ENCODE results near the gene CCR5AS.

CCR5AS gene

GRCh38 chr3:46375218-46375617 is 31.6 kb downstream of the CCR5AS start:
- DNase-seq, result no peak

DNA sequence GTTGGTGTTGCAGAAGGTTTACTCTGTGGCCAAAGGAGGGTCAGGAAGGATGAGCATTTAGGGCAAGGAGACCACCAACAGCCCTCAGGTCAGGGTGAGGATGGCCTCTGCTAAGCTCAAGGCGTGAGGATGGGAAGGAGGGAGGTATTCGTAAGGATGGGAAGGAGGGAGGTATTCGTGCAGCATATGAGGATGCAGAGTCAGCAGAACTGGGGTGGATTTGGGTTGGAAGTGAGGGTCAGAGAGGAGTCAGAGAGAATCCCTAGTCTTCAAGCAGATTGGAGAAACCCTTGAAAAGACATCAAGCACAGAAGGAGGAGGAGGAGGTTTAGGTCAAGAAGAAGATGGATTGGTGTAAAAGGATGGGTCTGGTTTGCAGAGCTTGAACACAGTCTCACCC is 32.1 kb downstream of the CCR5AS start:
- no peak for DNase-seq

DNA sequence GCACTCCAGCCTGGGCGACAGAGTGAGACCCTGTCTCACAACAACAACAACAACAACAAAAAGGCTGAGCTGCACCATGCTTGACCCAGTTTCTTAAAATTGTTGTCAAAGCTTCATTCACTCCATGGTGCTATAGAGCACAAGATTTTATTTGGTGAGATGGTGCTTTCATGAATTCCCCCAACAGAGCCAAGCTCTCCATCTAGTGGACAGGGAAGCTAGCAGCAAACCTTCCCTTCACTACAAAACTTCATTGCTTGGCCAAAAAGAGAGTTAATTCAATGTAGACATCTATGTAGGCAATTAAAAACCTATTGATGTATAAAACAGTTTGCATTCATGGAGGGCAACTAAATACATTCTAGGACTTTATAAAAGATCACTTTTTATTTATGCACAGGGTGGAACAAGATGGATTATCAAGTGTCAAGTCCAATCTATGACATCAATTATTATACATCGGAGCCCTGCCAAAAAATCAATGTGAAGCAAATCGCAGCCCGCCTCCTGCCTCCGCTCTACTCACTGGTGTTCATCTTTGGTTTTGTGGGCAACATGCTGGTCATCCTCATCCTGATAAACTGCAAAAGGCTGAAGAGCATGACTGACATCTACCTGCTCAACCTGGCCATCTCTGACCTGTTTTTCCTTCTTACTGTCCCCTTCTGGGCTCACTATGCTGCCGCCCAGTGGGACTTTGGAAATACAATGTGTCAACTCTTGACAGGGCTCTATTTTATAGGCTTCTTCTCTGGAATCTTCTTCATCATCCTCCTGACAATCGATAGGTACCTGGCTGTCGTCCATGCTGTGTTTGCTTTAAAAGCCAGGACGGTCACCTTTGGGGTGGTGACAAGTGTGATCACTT is 34.1 kb downstream of the CCR5AS start:
- DNase-seq, result no peak

GRCh38 chr3:46371519-46372340 is 35.1 kb downstream of the CCR5AS start:
- no peak for DNase-seq

DNA sequence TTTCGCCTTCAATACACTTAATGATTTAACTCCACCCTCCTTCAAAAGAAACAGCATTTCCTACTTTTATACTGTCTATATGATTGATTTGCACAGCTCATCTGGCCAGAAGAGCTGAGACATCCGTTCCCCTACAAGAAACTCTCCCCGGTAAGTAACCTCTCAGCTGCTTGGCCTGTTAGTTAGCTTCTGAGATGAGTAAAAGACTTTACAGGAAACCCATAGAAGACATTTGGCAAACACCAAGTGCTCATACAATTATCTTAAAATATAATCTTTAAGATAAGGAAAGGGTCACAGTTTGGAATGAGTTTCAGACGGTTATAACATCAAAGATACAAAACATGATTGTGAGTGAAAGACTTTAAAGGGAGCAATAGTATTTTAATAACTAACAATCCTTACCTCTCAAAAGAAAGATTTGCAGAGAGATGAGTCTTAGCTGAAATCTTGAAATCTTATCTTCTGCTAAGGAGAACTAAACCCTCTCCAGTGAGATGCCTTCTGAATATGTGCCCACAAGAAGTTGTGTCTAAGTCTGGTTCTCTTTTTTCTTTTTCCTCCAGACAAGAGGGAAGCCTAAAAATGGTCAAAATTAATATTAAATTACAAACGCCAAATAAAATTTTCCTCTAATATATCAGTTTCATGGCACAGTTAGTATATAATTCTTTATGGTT is 35.9 kb downstream of the CCR5AS start, which contains the start of gene CCR5:
Gene CCR5, plus strand, starts transcription at position 108 of the 680 bp plus-strand sequence. CDS start 1,957 bp downstream, outside the sequence.
- no peak for DNase-seq

DNA sequence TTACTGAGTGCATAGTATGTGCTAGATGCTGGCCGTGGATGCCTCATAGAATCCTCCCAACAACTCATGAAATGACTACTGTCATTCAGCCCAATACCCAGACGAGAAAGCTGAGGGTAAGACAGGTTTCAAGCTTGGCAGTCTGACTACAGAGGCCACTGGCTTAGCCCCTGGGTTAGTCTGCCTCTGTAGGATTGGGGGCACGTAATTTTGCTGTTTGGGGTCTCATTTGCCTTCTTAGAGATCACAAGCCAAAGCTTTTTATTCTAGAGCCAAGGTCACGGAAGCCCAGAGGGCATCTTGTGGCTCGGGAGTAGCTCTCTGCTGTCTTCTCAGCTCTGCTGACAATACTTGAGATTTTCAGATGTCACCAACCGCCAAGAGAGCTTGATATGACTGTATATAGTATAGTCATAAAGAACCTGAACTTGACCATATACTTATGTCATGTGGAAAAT is 37.2 kb downstream of the CCR5AS start:
- DNase-seq, result no peak

DNA sequence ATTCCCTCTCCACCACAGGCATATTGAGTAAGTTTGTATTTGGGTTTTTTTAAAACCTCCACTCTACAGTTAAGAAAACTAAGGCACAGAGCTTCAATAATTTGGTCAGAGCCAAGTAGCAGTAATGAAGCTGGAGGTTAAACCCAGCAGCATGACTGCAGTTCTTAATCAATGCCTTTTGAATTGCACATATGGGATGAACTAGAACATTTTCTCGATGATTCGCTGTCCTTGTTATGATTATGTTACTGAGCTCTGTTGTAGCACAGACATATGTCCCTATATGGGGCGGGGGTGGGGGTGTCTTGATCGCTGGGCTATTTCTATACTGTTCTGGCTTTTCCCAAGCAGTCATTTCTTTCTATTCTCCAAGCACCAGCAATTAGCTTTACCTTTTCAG is 37.7 kb downstream of the CCR5AS start:
- no peak for DNase-seq

DNA sequence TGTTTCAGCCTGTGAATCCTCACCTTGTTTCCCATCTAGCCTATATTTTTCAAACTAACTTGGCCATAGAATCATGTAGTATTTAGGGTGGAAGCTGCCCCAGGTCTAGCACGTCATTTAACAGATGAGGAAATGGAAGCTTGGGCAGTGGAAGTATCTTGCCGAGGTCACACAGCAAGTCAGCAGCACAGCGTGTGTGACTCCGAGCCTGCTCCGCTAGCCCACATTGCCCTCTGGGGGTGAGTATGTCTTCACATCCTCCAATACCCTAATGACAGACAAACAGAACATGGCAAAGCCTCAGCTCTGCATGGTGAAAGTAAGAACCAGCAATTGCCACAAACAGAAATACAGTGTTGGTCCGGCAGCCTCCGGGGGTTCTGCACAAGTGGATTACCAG is 38.3 kb downstream of the CCR5AS start:
- DNase-seq, result peak; percentile 64

- DNase-seq, result no peak
These were observed 39.1 kb downstream of the CCR5AS start for GRCh38 chr3:46367811-46368210.

- DNase-seq, result no peak
These were observed 40.9 kb downstream of the CCR5AS start for GRCh38 chr3:46365737-46366524.

DNA sequence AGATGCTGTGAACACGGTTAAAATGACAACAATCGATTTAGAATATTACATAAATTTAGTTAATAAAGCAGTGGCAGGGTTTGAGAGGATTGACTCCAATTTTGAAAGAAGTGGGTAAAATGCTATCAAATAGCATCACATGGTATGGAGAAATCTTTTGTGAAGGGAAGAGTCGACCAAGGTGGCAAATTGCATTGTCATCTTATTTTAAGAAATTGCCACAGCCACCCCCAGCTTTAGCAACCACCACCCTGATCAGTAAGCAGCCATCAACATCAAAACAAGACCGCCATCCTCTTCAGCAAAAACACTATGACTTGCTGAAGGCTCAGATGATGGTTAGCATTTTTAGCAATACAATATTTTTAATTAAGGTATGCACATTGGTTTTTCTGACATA is 41.8 kb downstream of the CCR5AS start:
- DNase-seq, result no peak

GRCh38 chr3:46361408-46362283 is 45.2 kb downstream of the CCR5AS start:
- DNase-seq, result no peak

DNA sequence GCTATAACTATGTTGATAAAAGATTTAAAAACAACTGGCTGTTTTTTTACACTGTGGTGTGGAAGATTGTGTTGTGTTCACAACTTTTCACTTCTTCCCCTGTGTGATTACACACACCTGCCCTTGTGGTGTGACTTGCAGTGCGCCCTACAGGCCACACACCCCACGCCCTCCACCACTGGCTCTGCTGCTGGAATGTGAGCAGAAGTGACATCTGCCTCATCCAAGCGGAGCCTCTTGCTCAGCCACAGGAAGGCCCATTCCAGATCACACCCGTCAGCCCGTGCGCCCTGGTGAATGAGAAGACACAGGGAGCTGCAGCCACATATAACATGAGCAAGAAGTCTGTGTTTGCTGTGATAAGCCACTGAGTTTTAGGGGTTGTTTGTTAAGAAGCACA is 46.0 kb downstream of the CCR5AS start:
- DNase-seq, result no peak

DNA sequence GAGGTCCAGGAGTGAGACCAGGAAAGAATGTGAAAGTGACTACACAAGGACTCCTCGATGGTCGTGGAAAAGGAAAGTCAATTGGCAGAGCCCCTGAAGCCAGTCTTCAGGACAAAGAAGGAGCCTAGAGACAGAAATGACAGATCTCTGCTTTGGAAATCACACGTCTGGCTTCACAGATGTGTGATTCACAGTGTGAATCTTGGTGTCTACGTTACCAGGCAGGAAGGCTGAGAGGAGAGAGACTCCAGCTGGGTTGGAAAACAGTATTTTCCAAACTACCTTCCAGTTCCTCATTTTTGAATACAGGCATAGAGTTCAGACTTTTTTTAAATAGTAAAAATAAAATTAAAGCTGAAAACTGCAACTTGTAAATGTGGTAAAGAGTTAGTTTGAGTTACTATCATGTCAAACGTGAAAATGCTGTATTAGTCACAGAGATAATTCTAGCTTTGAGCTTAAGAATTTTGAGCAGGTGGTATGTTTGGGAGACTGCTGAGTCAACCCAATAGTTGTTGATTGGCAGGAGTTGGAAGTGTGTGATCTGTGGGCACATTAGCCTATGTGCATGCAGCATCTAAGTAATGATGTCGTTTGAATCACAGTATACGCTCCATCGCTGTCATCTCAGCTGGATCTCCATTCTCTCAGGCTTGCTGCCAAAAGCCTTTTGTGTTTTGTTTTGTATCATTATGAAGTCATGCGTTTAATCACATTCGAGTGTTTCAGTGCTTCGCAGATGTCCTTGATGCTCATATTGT is 47.0 kb downstream of the CCR5AS start:
- no peak for DNase-seq

DNA sequence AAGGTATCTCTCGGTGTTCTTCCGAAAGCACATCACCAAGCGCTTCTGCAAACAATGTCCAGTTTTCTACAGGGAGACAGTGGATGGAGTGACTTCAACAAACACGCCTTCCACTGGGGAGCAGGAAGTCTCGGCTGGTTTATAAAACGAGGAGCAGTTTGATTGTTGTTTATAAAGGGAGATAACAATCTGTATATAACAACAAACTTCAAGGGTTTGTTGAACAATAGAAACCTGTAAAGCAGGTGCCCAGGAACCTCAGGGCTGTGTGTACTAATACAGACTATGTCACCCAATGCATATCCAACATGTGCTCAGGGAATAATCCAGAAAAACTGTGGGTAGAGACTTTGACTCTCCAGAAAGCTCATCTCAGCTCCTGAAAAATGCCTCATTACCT is 48.4 kb downstream of the CCR5AS start:
- no peak for DNase-seq

- DNase-seq, result no peak
These were observed 50.0 kb downstream of the CCR5AS start for GRCh38 chr3:46356909-46357308.

GRCh38 chr3:46356276-46356675 is 50.6 kb downstream of the CCR5AS start:
- DNase-seq, result no peak

DNA sequence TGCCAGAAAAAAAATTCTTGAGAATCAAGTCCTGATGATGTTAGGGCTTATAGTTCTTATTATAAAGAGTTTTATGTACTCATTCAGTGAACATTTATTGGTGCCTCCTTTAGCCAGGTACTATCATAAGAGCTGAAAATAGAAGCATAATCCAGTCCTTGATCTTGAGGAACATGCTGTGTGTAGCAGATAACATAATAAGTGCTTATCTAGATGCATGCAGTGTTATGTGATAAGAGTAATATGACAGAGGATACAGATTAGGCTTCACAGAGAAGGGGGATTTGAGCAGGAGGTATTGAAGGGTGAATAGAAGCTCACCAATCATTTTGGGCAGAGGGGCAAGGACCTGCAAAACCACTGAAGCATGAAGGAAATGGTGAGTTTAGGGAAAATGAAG is 51.9 kb downstream of the CCR5AS start:
- DNase-seq, result no peak

DNA sequence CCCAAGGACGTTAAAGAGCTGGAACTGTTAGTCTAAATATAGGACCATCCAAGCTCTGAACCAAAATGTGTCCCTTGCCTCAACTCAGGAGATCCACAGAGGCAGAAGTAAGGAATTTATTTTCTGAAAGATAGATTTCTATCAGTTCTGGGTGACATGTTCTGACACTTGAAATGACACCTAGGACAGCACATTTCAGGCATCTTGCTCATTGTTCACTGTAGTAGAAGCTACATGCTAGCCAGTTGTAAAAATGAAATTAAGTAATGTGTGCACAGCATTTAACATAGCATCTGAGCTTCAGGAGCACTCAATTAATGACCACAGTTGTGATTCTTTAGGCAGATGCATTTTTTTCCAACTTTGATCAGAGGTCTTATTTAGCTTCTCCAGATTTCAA is 52.4 kb downstream of the CCR5AS start:
- DNase-seq, result no peak

DNA sequence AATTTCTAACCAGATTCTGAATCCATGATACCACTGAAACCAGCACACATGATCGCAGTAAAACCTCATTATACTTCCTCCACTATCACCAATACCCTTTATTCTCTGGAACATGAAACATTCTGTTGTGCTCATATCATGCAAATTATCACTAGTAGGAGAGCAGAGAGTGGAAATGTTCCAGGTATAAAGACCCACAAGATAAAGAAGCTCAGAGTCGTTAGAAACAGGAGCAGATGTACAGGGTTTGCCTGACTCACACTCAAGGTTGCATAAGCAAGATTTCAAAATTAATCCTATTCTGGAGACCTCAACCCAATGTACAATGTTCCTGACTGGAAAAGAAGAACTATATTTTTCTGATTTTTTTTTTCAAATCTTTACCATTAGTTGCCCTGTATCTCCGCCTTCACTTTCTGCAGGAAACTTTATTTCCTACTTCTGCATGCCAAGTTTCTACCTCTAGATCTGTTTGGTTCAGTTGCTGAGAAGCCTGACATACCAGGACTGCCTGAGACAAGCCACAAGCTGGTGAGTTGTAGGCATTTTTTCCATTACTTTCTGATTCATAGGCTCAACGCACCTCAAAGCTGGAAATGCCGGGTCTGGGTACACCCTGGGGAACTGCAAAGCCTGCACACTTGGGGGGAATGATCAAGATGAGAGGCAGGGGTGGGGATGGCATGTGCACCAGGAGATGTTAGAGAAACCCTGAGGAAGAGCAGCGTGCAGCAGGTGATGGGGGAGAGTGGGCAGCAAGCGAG is 53.0 kb downstream of the CCR5AS start, which contains the start of gene CCR2:
Gene CCR2, plus strand, starts transcription at position 465 of the 764 bp plus-strand sequence. CDS start 3,417 bp downstream, outside the sequence.
- DNase-seq, result no peak
